Lower lobe of right lung (tissue), 2 donors: Measurements from ENCODE around the gene EFNB3. TPM values are rescaled to one million over a fixed set of nuclear protein-coding genes. Genes with fewer than 3 reads are reported as not detected.

Source experiments
- ATAC-seq, 2 donors: fragments of 200-7000 bp; cut with Tn5 transposase; one replicate each; pipeline ENCODE4 v1.9.1; 2020 to 2022; ENCODE audit warnings: mild to moderate bottlenecking in 2 of 2, moderate library complexity in 2 of 2
- DNase-seq: peaks from one replicate; pipeline ENCODE4 v3.0.0-alpha.2; 2020
- H3K27ac ChIP-seq: fragments of 200-600 bp; one replicate; pipeline ENCODE4 v1.8.0; 2022
- H3K27me3 ChIP-seq: fragments of 200-600 bp; one replicate; pipeline ENCODE4 v1.8.0; 2022; ENCODE audit warnings: low read depth
- H3K36me3 ChIP-seq: fragments of 200-600 bp; one replicate; pipeline ENCODE4 v1.8.0; 2022; ENCODE audit warnings: mild to moderate bottlenecking
- H3K4me1 ChIP-seq: fragments of 200-600 bp; one replicate; pipeline ENCODE4 v1.8.0; 2022
- H3K4me3 ChIP-seq: fragments of 200-600 bp; one replicate; pipeline ENCODE4 v1.8.0; 2022; ENCODE audit warnings: mild to moderate bottlenecking
- H3K9me3 ChIP-seq: fragments of 200-600 bp; one replicate; pipeline ENCODE4 v1.8.0; 2022
- intact Hi-C: fragments of 100-400 bp; cut with DNase I; formaldehyde crosslinking; loops from one replicate; pipeline ENCODE4 v1.11.0; 2022
- total RNA-seq: library from RNA; stranded (reverse); fragmentation: NEBNext Ultra II Directional; extraction: Animal tissue kit (Norgen Biotek cat#: 25700); gene quantifications from one replicate; pipeline ENCODE4 v1.2.1, GENCODE V29; 2021
- TF ChIP-seq, protein P1 (sequence below): fragments of 200-600 bp; IDR thresholded peaks from one replicate; pipeline ENCODE4 v1.8.0; 2022; ENCODE audit warnings: antibody characterized with exemption, mild to moderate bottlenecking
- donor health status: DM: no; HTN: yes; CAD: no; lungs with severe emphysema.

The EFNB3 gene
- total RNA-seq, 1 donor from 2014 or later = 1.6 TPM

GRCh38 chr17:7685533-7686221 lies 19.3 kb upstream of the EFNB3 start:
- Histone ChIP-seq H3K4me1 (peaks cover 31% of the 10 kb centered on the region), H3K4me3 (peak overlapping the region; percentile 95), H3K27me3 (no peaks in the 10 kb centered on the region), H3K9me3 (no peaks in the 10 kb centered on the region), H3K36me3 (no peaks in the 10 kb centered on the region), H3K27ac (peak overlapping the region; percentile 96)
- intact Hi-C loops = no loop called here
- ATAC-seq = peak; percentile 86 to 88
- DNase-seq = peak; percentile 96
- TF ChIP-seq, protein P1, sequence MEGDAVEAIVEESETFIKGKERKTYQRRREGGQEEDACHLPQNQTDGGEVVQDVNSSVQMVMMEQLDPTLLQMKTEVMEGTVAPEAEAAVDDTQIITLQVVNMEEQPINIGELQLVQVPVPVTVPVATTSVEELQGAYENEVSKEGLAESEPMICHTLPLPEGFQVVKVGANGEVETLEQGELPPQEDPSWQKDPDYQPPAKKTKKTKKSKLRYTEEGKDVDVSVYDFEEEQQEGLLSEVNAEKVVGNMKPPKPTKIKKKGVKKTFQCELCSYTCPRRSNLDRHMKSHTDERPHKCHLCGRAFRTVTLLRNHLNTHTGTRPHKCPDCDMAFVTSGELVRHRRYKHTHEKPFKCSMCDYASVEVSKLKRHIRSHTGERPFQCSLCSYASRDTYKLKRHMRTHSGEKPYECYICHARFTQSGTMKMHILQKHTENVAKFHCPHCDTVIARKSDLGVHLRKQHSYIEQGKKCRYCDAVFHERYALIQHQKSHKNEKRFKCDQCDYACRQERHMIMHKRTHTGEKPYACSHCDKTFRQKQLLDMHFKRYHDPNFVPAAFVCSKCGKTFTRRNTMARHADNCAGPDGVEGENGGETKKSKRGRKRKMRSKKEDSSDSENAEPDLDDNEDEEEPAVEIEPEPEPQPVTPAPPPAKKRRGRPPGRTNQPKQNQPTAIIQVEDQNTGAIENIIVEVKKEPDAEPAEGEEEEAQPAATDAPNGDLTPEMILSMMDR = no peak

GRCh38 chr17:7686222-7687071 lies 18.6 kb upstream of the EFNB3 start:
- ATAC-seq = peak; percentile 72 to 78
- Histone ChIP-seq H3K4me1 (peaks cover 31% of the 10 kb centered on the region), H3K4me3 (peak overlapping the region; percentile 95), H3K36me3 (no peaks in the 10 kb centered on the region), H3K9me3 (no peaks in the 10 kb centered on the region), H3K27me3 (no peaks in the 10 kb centered on the region), H3K27ac (peak overlapping the region; percentile 96)
- peak; percentile 81 for DNase-seq
- intact Hi-C loops = no loop called here
- TF ChIP-seq, protein P1 = no peak

DNA sequence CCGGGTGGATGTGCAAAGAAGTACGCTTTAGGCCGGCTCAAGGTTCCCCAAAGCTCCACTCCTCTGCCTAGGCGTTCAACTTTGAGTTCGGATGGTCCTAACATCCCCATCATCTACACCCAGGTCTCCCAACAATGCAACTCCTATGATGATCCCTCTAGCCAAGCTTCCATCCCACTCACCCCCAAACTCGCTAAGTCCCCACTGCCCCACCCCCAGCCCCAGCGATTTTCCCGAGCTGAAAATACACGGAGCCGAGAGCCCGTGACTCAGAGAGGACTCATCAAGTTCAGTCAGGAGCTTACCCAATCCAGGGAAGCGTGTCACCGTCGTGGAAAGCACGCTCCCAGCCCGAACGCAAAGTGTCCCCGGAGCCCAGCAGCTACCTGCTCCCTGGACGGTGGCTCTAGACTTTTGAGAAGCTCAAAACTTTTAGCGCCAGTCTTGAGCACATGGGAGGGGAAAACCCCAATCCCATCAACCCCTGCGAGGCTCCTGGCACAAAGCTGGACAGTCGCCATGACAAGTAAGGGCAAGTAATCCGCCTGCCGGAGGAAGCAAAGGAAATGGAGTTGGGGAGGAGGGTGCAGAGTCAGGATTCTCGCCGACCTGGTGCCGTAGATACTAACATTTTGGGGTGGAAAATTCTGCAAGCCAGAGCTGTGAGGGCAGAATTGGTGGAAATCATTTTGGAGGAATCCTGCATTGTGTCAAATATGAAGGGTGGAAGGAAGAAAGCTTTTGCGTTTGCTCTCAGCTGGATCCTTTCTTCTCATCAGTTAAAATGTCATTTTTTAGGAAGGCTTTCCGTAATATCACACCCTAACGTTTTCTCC lies 17.7 kb upstream of the EFNB3 start, which contains the start of gene TP53:
Gene TP53 (minus strand): TSS at position 419 of the 836 bp plus-strand sequence. CDS start 10,896 bp downstream, outside the sequence.
- H3K36me3 ChIP-seq = no peaks in the 10 kb centered on the region
- intact Hi-C loops = no loop called here
- TF ChIP-seq, protein P1 = no peak
- H3K4me3 ChIP-seq = peak within 1 kb of the TSS; percentile 95
- no peaks in the 10 kb centered on the region for H3K27me3 ChIP-seq
- ATAC-seq (peak; percentile 84 to 88), DNase-seq (peak; percentile 88)
- peak within 1 kb of the TSS; percentile 96 for H3K27ac ChIP-seq
- no peaks in the 10 kb centered on the region for H3K9me3 ChIP-seq
- H3K4me1 ChIP-seq = peaks cover 31% of the 10 kb centered on the region

DNA sequence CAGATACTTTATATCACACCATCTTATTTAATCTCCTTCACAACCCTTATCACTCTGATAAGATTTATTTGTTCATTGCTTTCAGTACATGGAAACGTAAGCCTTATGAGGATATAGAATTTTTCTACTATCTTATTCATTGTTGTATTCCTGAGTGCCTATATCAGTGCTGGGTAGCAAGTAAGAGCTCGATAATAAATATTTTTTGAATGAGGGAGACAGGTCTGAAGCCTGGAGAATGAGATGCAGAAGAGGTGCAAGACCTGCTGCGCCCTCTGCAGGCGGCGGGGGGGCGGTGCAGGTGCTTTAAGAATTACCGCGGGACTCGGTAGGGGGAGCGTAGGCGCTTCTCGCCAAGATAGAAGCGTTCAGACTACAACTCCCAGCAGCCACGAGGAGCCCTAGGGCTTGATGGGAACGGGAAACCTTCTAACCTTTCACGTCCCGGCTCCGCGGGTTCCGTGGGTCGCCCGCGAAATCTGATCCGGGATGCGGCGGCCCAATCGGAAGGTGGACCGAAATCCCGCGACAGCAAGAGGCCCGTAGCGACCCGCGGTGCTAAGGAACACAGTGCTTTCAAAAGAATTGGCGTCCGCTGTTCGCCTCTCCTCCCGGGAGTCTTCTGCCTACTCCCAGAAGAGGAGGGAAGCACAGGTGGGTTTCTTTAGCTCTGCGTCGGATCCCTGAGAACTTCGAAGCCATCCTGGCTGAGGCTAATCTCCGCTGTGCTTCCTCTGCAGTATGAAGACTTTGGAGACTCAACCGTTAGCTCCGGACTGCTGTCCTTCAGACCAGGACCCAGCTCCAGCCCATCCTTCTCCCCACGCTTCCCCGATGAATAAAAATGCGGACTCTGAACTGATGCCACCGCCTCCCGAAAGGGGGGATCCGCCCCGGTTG lies 16.8 kb upstream of the EFNB3 start, which contains the start of gene WRAP53:
Gene WRAP53 (plus strand): TSS at position 570 of the 900 bp plus-strand sequence. CDS start 172 bp downstream, at position 742.
- peak; percentile 92 to 96 for ATAC-seq
- no peaks in the 10 kb centered on the region for H3K36me3 ChIP-seq

More for the DNA sequence above, 16.8 kb upstream of the EFNB3 start, which contains the start of gene WRAP53:
- Histone ChIP-seq H3K9me3 (no peaks in the 10 kb centered on the region), H3K4me3 (peak within 1 kb of the TSS; percentile 95), H3K27ac (peak within 1 kb of the TSS; percentile 96), H3K27me3 (no peaks in the 10 kb centered on the region), H3K4me1 (peaks cover 31% of the 10 kb centered on the region)
- intact Hi-C loops = no loop called here
- DNase-seq = peak; percentile 98
- TF ChIP-seq, protein P1 = peak; percentile 98
